ENCODE measurements around the gene PEX14.

PEX14 gene

DNA sequence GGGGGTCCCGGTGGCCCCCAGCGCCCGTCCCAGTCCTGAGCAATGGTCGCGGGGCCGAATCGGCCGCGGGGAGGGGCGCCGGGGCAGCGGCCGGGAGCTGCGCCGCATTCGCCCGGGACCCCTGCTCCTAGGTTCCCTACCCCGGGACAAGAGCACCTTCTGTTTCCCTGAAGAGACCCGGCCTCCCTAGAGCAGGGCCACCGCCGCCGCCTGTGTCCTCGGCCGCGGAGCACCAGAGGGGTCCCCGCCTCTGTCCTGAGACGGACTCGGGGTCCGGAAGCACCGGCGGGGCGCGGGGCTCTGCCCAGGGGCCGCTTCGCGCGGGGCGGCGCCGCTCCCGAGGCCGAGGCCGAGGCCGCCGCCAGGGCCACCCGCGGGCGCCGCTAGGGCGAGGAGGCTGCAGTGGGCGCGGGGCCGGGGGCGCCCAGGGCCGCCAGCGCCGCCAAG lies 163.8 kb downstream of the PEX14 start:
- peak overlapping the region; percentile 26 for H3K4me3 ChIP-seq (ENCODE audit: low read depth, low read length)
- no peak for DNase-seq (ENCODE audit: low read depth)

DNA sequence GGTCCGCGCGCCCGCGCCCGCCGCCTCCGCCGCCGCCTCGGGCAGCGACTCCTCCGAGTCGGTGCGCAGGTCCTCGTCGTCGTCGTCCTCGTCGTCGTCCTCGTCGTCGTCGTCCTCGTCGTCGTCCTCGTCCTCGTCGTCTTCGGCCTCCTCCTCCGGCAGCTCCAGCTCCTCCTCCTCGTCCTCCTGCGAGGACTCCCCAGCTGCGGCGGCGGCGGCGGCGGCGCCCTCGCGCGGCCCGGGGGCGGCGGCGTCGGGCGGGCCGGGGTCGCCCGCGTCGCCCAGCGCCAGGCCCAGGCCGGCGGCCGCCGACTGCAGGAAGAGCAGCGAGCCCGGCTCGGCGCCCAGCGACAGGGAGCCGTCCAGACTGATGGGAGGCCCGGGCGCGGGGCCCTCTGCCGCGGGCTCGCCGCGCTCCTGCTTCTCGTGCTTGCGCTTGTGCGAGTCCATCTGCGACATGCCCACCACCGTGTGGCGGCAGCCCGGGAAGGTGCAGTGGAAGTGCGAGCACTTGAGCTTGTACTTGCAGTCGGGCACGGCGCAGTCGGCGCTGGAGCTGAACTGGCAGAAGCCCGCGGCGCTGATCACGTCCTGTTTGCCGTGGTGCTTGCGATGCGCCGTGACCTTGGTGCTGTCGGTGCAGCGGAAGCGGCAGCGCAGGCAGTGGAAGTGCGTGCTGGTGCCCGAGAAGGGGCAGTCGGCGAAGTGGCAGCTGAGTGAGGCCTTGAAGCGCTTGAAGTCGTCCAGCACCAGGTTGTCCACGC lies 164.4 kb downstream of the PEX14 start:
- no peak for DNase-seq (ENCODE audit: low read depth)
- no peak overlapping the region for H3K4me3 ChIP-seq (ENCODE audit: low read depth, low read length)

DNA sequence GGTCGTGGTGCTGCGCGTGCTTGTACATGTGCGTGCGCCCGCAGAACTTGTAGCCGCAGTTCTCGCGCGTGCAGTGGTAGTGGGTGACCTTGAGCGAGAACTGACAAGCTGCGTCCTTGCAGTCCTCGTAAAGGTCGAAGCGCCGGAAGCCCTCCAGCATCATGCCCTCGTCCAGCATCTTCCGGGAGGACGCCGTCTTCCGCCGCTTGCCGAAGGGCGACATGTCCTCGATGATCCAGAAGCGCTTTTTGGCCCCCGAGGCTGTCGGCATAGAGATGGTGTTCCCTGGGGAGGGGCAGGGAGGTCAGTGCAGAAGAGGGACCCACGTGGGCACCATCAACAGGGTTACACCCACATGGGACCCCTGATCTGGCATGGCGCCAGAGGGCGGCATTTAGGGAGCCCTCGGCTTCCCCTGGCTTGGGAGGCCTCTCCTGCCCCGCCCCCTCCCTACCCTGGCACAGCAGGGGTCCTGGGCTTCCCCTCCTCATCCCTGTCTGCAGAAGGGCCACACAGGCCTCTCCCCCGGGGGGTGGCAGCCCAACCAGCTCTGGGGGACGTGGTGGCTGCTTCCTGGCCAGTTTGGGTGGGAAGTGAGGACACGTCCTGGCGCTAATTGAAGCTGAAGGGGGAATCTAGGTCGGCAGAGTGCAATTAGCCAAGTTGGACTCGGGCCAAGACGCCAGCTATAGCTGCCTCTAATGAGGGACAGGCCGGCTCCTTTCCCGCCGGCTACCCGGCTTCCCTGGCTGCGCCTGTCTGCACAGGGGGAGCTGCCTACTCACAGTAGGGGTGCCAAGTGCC lies 165.2 kb downstream of the PEX14 start:
- no peak overlapping the region for H3K4me3 ChIP-seq (ENCODE audit: low read depth, low read length)

DNA sequence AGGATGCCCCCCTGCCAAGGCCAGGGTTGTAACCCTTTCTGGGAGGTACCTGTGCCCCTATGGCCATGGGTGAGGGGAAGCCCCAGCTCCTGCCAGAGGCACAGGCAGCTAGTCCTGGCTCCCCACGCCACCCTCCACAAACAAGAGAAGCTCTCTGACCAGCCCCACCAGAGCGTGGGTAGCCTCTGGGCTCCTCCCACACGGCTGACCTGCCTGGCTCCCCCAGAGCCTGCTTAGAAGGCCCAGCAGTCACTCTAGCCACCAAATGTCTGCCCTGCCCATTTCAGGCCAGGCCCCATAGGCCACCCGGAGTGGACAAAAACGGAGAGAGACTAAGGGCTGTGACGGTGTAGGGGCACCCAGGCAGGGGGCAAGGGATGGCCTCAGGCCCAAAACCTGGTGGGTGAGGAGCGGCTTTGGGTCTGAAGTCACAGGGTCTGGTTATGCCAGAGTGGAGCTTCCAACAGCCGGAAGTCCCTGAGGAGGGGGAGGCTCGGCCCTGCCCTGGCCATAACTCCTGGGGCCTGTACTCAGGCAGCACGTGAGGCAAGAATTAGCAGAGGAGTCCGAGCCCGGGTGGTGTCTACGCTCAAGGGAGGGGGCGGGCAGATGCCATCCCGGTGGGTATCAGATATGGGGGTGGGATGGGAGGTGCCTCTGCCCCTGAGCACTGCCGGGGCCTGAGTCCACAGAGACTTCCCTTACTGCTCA lies 166.2 kb downstream of the PEX14 start:
- DNase-seq (ENCODE audit: low read depth), result no peak
- H3K4me3 ChIP-seq (ENCODE audit: low read depth, low read length), result no peak overlapping the region

More for the DNA sequence above, 165.2 kb downstream of the PEX14 start:
- no peak for DNase-seq (ENCODE audit: low read depth)

DNA sequence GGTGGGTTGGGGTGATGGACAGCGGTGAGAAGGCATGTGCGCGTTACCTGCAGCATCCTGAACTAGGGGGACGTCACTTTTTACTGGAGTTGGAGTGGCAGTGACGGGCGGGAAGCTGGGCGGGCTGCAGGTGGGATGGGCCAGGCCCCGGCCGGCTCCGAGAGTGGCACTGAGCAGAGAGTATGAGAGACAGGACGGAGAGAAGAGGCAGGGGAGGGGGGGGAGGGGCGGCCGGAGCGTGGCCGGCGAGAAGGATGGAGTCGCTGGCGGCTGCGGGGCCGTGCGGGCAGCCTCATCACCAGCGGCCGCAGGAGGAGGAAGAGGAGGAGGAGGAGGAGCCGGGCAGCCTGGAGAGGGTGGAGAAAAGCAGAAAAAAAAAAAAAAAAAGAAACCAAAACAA lies 167.2 kb downstream of the PEX14 start:
- H3K4me3 ChIP-seq (ENCODE audit: low read depth, low read length), result no peak overlapping the region
- no peak for DNase-seq (ENCODE audit: low read depth)

DNA sequence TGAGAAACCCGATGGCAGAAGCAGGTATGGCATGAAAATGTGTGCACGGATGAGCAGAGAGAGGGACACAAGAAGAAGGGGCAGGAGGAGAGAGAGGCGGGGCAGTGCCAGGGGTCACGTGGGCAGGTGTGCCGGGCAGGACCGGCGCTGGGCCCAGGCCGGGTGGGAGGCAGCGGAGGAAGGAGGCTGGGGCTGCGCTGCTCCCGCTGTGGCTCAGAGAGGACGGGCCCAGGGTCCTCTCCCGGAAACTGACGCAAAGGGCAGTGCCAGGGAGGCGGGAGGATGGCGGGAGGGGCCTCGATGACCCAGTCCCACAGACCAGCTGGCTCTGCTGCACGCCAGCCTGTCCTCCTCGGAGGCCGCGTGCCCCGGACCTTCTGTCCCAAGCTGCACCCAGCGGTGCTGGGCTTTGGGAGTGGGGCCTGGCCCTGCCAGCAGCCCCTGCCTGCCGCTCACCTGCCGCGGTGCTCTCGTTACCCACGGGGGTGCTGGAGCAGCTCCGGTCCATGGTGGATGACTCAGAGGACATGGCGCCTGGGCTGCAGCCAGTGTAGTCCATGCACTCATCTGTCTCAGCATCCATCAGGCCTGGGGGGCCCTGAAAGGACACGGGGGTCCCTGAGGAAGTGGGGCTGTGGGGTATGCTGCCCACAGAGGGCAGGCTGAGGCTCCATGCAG lies 167.8 kb downstream of the PEX14 start:
- H3K4me3 ChIP-seq (ENCODE audit: low read depth, low read length), result no peak overlapping the region
- no peak for DNase-seq (ENCODE audit: low read depth)

DNA sequence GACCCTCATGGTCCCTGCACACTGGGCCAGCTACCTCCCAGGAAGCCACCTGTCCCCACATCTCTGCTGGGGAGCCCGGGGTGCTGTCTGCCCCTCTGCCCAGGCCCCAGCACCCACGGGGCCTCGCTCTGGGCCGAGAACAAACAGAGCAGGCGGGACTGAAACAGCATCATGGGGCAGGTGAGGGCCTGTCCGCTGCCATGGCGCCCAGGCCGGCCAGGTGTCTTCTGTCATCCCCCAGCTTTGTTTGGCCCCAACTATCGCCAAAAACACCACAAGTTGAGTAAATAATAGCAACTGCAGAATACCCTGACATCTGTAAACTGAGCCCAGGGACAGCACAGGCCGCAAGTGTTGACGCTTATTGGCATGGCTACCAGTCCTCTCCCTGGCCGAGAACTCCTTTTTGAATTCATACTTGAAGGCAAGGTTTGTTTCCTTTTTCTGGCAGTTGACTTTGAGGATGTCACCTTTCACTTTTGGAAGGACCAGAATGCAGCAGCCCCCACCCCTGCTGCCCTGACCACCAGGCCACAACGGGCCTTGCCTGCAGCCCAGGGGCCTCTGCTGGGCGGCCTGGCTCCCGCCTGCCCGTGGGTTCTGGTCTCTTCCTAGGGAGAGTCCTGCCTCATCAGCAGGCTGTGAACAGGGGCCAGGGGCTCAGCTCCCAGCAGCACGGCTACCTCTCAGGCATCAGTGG lies 169.0 kb downstream of the PEX14 start:
- H3K4me3 ChIP-seq (ENCODE audit: low read depth, low read length), result no peak overlapping the region
- no peak for DNase-seq (ENCODE audit: low read depth)

DNA sequence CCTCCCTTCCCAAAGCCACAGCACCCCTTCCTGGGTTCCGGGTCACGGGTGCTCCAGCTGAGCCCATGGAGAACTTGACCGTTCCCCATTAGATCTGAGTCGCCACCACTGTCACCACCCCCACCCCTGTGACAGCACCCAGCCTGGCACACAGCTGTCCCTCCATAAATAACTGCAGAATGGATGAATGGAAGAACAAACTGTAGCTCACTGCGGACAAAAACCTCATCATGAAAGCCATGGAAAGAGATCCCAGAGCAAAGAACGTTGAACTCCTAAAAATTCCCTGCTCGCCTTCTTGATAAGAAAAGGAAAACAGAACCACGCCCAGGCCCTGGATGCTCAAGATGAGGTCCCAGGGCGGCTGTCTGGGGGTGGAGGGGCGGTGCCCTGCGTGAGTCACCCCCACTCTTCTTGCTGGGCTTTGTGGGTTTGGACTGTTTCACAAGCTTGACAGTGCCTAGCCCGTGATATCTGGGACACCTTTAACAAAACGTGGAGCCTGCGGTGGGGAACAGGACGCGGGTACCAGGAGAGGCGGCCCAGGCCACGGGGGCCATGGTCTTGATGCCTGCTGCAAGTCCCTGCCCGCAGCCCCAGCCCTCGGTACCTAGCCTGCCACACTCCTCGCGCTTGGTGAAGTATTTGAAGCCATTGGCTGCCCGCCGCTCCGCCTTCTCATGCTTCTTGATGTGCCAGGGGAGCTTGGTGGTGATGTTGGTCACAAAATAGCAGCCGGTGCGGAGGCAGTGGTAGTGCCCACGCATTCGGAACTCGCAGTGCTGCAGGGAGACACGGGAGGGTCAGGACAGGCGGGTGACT lies 169.8 kb downstream of the PEX14 start:
- DNase-seq (ENCODE audit: low read depth), result no peak
- H3K4me3 ChIP-seq (ENCODE audit: low read depth, low read length), result no peak overlapping the region

DNA sequence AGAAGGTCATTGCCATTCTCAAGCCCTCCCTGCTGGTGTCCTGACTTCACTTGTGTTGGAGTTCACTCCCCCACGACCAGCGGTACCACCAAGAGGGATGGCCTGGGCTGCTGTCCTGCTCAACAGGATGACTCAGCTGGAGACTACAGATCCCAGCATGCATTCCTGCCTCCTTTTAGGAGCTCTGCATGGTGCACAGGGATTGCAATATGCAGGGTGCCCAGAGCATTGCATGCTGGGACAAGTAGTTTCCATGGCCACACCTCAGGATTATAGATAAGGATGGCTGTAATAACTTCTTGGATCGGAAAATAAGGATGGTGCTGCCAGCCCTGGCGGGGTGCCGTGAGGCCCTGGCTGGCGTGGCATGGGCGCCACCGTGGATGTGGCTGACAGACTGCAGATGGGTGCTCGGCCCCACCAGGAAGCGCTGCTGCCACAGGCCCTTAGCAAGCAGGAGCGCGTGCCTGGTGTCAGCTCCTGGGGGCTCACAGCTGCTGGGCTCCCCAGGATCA lies 171.7 kb downstream of the PEX14 start:
- H3K4me3 ChIP-seq (ENCODE audit: low read depth, low read length), result no peak overlapping the region
- peak; percentile 17 for DNase-seq (ENCODE audit: low read depth)

DNA sequence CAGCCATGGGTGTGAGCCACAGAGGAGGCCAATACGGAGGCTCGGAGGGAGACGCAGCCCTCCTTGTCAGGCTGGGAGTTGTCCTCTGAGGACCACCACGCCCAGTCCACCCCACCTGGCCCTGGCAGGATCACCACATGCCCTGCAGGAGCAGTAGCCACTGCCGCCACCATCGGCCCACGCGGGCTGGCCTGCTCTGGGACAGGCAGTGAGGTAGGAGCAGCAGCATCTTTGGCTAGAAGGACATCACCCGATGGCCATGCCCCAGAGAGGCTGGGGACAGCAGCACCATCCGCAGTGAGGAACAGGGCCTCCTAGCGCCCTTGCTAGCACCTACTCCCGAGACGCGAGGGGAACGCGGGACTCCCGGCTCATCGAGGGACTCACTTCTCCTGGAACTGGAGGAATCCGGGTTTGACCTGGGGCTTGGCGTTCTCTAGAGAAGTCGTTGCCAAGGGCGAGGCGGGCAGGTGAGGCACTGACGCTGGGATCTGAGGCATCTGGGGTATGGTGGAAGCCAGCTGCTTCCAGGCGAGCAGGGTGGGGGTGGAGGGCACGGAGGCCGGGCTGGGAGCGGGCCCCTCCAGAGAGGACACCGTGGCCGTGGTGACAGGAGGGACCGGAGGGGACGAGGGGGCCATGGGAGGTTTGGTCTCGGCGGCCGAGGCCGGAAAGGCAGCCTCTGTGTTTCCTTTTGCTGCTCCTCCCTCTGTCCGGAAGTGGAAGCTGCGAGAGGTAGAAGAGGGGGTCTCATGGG lies 172.8 kb downstream of the PEX14 start:
- DNase-seq (ENCODE audit: low read depth), result no peak
- H3K4me3 ChIP-seq (ENCODE audit: low read depth, low read length), result no peak overlapping the region

DNA sequence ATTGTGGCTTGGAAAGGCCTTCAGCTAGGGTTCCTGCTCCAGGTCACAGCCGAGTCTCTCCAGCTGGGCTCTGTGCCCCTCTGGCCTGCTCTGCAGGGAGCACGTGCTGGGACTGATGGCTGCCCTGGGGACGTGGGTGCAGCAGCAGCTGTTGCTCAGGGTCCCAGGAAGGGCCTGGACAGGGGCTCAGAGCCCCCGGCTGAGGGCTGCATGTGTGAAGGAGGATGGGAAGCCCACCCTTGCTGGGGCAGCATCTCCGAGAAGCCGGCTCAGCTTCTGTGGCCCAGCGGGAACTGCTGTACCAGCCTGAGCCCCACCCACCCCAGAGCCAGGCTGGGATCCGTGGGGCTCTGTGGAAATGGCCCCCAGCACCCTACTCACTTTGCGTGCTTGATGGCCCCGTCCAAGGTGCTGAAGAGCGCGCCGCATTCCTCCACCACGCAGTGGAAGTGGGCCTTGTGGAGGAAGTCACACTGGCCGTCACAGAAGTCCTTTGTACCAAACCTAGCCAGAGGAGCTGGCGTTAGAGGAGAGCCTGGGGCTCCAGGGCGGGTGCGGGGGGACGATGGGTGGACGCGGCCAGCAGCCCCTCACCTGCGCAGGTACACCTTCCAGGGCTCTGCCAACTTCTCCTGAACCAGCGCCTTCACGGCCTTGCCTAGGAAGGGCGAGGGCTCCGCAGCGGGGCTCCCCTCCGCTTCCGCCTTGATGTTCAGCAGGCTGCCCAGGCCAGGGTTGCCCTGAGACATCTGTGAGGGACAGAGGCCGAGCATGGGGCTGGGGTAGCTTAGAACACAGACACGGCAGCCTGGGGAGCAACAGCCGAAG lies 174.2 kb downstream of the PEX14 start:
- DNase-seq (ENCODE audit: low read depth), result no peak
- H3K4me3 ChIP-seq (ENCODE audit: low read depth, low read length), result no peak overlapping the region

DNA sequence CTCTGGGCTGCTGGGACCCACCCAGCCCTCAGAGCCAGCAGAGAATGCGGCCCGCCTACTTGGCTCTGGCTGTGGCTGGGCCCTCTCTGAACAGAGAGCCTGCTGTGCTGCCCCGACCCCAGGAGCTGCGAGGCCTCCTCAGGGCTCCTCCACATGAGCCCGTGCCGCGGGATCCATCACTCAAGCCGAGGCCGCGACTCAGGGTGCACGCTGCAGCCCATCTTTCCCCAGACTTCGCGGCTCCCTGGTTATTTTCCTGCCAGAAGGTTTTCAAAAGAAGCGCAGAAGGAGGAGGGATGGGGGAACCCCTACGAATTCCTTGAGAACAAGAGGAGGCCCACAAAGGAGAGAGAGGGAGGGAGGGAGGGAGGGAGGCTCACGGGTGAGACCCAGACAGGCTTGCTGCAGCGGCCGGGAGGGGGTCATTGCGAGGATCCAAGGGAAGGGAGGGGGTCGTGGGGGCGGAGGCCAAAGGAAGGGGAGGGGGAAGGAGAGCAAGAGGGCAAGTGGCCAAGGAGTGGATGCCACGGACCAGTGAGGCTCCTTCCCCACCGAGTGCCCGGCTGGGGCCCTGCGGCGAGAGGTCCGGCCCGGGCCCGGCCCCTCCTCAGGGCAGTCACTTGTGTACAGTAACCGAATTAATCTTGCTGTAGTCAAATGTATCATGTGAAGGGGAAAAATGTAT lies 174.9 kb downstream of the PEX14 start:
- no peak for DNase-seq (ENCODE audit: low read depth)
- no peak overlapping the region for H3K4me3 ChIP-seq (ENCODE audit: low read depth, low read length)

DNA sequence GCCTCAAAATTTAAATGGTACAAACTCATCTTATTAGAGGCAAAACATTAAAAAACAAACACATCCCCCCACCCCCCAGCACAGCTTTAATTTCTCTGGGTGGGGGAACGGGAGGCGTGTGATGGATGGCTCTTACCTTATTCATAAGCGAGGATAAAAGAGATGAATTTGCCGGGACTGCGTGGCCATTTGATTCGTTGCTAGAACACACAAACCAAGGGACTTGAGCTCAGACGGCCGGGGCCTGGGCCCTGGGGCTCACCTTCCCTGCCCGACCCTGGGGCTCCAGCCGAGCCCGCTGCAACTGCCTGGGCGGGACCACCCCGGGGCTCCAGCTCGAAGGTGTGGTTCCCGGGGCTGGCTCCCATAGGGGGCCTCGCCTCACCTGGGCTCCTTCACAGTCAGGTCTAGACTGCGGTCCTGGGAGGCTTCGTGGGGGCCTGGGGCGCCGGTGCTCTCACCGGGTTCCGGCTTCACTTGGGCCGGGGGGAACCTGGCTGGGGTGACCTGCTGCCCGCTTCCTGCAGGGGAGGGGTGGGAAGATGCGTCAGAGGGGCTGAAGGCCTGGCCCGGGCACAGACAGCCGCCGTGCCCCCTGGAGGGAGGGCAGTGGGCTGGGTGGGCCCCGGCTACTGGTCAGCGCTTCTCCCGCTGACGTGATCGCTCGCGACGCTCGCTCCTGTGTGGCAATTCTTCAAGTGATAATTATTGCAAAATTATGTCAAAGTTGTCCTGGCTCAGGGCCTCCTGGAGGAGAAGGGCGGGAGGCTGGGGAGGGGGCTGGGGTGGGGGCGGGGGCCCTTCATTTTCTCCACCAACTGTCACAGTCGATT lies 176.0 kb downstream of the PEX14 start:
- no peak for DNase-seq (ENCODE audit: low read depth)

DNA sequence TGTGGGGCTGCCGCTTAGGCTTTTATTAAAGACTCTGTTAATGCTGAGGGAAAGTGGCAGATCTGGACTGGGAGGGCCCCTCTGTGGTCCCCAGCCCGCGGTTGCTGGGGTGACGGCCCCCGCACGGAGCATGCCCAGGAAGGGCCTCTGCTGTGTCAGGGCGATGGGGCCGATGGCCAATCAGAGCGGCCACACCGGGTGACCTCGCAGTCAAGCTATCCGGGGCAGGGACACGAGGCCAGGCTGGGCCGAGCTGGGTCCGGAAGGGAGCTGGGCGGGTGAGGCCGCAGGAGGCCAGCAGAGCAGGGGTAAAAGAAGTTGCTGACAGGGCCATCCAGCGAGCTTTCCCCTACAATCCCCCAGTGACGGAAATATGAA lies 176.6 kb downstream of the PEX14 start:
- H3K4me3 ChIP-seq (ENCODE audit: low read depth, low read length), result no peak overlapping the region
- no peak for DNase-seq (ENCODE audit: low read depth)

More for the DNA sequence above, 176.0 kb downstream of the PEX14 start:
- no peak overlapping the region for H3K4me3 ChIP-seq (ENCODE audit: low read depth, low read length)

DNA sequence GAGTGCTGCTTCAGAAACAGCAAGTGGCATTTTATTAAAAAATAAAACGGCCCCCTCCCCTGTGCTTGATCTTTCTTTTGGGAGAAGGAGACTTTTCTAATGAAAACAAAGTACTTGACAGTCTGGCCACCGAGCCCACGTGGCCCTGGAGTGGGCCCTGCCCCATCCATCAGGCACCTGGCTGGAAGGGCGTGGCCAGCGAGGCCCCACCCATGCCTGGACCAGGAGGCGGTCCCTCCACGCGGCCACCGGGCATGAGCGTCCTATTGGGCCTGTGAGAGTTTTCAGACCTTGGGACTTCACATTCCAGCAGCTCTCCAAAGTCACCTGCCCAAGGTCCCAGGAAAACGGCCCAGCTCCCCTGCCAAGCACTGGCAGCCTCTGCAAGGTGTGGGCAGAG lies 177.0 kb downstream of the PEX14 start:
- DNase-seq (ENCODE audit: low read depth), result no peak
- no peak overlapping the region for H3K4me3 ChIP-seq (ENCODE audit: low read depth, low read length)

All from skeletal muscle cell (primary cell).